Subcutaneous adipose tissue (tissue), 4 donors: ENCODE results near the gene GM2A. TPM values are rescaled to one million over a fixed set of nuclear protein-coding genes. Genes with fewer than 3 reads are reported as not detected.

Experiments
- total RNA-seq, 4 donors: library from RNA; depleted of rRNA; stranded (reverse); fragments of >200 nt; gene quantifications; one replicate each; pipeline ENCODE4 v1.1.0, GENCODE V29; 2016
- TF ChIP-seq, protein P1 (sequence below): fragments of 450-650 bp; IDR thresholded peaks from one replicate; pipeline ENCODE4 v1.5.1; 2016; ENCODE audit warnings: low read depth, mild to moderate bottlenecking, control low read depth, antibody characterized with exemption, moderate library complexity

GM2A gene
- total RNA-seq, 4 donors from 2014 or later = 22.6 to 159 (median 34.0) TPM

DNA sequence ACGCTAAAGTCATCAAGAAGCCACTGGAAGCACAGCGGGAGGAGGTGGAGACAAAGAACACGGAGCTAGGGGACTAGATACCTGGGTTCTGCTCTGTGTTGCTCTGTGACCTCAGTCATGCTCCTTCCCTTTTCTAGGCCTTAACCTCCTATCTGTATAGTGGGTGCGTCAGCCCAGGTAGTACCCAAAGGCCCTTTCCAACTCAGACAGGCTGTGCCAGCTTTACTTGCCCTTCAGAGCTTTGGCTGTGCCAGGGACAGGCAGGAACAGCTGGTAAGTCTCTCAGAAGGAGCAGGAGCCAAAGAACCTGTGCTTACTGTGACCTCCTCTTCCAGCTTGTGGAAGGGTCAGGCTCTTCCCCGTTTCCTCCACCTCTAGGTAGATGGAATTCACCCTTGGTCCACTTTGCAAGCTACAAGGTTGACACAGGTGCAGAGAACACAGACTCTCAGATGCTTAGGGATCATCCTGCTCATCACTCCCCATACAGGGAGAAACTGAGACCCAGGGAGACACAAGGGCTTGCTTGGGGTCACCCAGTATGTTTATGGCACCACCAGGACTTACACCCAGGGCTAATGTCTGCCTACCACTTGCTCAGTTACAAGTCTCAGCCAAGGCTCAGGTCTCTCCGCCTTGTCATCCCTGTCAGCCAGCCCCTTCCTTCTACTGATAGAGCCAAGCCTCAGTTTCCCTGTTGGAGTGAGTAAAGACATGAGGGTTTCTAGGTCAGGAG lies 30.8 kb upstream of the GM2A start:
- TF ChIP-seq, protein P1, sequence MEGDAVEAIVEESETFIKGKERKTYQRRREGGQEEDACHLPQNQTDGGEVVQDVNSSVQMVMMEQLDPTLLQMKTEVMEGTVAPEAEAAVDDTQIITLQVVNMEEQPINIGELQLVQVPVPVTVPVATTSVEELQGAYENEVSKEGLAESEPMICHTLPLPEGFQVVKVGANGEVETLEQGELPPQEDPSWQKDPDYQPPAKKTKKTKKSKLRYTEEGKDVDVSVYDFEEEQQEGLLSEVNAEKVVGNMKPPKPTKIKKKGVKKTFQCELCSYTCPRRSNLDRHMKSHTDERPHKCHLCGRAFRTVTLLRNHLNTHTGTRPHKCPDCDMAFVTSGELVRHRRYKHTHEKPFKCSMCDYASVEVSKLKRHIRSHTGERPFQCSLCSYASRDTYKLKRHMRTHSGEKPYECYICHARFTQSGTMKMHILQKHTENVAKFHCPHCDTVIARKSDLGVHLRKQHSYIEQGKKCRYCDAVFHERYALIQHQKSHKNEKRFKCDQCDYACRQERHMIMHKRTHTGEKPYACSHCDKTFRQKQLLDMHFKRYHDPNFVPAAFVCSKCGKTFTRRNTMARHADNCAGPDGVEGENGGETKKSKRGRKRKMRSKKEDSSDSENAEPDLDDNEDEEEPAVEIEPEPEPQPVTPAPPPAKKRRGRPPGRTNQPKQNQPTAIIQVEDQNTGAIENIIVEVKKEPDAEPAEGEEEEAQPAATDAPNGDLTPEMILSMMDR = no peak

DNA sequence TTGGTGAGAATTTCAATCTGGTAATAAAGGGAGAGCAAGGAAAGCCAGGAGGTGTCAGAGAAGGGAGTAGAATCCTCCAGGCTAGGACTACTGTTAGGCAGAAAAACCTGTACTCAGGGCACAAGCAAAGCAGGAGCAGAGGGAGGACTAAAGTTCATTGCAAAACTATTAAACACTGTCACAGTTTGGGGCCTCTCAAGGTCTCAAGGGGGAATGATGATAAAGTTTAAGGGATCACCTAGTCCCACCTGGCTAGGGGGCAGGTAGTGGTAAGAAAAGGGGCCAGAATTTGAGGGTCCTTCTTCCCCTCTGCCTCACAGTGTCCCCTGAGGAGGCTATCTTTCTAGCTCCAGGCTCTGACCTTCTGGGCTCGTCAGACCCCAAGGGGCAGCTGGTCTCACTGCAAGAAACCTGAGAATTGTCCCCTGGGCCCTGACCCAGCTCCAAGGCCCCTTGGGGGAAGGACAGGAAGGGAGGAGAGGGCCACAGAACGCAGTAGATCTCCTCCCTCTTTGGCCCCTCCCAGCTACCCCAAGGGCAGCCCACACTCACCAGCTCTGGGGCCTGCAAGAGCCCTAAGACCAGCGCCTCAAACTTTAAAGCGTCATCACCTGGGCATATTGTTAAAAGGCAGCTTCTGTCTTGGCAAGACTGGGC lies 30.1 kb upstream of the GM2A start:
- TF ChIP-seq, protein P1 = no peak

DNA sequence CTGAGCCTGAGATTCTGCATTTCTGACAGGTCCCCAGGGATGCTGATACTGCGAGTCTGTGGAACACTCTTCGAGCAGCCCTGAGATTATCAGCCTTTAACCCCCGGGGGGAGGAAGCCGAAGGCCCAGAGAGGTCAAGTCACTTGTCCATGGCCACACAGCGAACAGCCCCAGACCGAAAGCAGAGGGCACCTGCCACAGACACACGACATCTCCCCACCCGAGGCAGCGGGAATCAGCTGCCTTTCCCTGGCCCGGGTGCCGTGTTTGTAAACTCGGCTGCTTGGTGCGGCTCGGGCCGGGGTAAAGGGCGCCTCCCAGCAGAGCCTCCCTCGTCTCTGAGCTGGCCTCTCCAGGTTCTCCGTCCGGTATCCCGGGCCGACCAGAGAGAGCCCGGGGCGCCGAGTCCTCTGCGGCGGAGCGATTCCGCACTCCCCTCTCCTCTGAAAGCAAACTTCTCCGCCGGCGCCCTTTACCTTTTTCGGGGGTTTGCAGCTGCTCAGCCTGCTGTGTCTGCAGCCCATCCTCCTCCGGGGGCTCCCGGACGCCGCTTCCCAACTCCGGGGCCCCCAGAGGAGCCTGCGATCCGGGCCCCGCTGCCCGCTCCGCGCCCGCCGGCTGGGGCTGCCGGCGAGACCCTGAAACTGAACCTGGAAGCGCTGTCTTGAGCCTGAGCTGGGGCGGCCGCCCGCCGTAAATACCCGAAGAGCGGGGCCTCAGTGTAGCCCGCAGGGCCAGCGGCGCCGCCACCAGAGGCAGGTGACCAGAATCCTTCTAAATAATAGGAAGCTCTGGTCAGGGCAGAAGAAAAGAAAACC lies 29.3 kb upstream of the GM2A start, which contains the start of gene CCDC69:
TSS of gene CCDC69 (minus strand) at position 646 of the 818 bp plus-strand sequence. CDS start at position 524, 122 bp downstream.
- TF ChIP-seq, protein P1 = no peak

DNA sequence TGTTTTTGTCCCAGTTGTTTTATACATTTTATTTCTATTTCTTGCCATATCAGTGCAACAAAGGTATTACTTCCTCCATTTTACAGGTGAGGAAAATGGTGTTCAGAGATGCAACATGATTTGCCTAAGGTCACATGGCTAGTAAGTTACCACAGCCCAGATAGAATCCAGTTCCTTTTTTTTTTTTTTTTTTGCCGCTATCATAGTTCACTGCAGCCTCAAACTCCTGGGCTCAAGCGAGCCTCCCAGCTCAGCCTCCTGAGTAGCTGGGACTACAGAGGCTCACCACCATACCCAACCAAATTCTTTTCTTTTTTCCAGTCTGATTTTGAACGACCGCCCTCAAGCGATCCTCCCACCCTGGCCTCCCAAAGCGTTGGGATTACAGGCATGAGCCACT lies 28.6 kb upstream of the GM2A start:
- TF ChIP-seq, protein P1 = no peak

DNA sequence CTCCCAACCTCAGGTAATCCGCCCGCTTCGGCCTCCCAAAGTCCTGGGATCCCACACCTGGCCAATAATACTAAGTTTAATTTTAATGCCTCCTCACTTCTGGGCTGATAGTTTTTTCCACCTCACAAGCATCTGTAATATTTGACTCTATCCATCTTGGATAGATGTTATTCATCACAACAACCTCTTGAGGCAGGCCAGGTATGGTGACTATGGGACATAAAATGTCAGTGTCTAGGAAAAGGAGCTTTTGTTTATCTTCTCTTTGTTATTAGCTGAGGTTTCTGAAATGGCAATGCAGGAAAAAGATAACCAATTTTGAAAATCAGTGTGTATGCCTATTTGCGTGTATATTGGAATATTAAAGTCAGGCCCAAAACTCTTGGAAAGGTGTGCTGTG lies 27.9 kb upstream of the GM2A start:
- TF ChIP-seq, protein P1 = no peak

DNA sequence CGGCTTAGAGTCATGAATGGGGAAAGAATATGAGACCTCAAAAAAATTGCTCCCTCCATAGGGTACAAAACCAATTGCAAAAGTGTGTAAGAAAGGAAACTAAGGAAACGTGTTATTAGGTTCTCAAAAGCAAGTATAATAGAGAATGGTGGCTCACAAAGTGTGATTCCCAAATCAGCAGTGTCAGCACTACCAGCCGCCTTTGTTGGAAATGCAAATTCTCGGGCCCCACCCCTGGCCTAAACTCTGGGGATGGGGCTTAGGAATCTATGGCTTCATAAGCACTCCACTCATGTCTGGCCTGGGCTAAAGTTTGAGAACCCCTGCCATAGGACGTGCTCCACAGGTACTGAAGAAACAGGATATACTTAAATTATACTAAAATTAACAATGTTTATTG lies 27.5 kb upstream of the GM2A start:
- TF ChIP-seq, protein P1 = no peak
